Measurements from ENCODE around the gene TPM1.

DNA sequence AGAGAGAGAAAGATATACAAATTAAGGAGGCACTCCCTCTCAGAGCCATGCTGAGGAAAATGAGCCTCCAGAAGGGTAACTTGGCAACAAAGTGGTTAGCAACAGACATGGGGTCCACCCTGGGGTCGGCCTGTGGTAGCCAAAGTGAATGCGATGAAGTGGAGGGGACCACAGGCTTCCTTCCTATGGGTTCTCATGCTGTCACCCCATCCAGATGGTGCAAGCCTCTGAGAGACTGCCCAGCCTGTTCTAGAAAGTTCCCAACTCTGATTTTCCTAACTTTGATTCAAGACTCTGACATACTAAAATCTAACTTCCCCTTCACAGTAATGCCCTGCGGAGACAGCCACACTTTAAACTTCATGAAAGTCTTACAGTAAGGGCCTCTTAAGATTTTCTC, 60.9 kb downstream of the TPM1 start:
- TF ChIP-seq, protein P1, sequence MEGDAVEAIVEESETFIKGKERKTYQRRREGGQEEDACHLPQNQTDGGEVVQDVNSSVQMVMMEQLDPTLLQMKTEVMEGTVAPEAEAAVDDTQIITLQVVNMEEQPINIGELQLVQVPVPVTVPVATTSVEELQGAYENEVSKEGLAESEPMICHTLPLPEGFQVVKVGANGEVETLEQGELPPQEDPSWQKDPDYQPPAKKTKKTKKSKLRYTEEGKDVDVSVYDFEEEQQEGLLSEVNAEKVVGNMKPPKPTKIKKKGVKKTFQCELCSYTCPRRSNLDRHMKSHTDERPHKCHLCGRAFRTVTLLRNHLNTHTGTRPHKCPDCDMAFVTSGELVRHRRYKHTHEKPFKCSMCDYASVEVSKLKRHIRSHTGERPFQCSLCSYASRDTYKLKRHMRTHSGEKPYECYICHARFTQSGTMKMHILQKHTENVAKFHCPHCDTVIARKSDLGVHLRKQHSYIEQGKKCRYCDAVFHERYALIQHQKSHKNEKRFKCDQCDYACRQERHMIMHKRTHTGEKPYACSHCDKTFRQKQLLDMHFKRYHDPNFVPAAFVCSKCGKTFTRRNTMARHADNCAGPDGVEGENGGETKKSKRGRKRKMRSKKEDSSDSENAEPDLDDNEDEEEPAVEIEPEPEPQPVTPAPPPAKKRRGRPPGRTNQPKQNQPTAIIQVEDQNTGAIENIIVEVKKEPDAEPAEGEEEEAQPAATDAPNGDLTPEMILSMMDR (IDR thresholded peaks at IDR 0.05): no peak
- TF ChIP-seq POLR2A (IDR thresholded peaks at IDR 0.05) (no peak), POLR2AphosphoS5 (IDR thresholded peaks at IDR 0.05) (no peak), EP300 (IDR thresholded peaks at IDR 0.05) (no peak)
